ENCODE data around the gene SCYL1.
"Not testable (repeated sequence)": the region's sequence is repeated elsewhere in the genome, so short reads cannot be mapped to it uniquely, and the experiment has no call there.

The SCYL1 gene

GRCh38 chr11:65502274-65502554 is 22.7 kb upstream of the SCYL1 start:
- H3K4me3 ChIP-seq (ENCODE audit: low read depth, low read length), result peak overlapping the region; percentile 95
- no peaks in the 10 kb centered on the region for H3K27me3 ChIP-seq (ENCODE audit: control insufficient read depth, insufficient read depth, low read length)
- H3K9me3 ChIP-seq (ENCODE audit: control insufficient read depth, insufficient read depth, low read depth, low read length), result no peaks in the 10 kb centered on the region
- peaks cover 12% of the 10 kb centered on the region; the same call in 1 of the 2 replicates for H3K4me1 ChIP-seq (ENCODE audit: control insufficient read depth, insufficient read depth, low read length)
- H3K27ac ChIP-seq (ENCODE audit: low read depth, low read length), result no peak overlapping the region; the same call in 1 of the 2 replicates
- peaks cover 74% of the 10 kb centered on the region for H3K36me3 ChIP-seq (ENCODE audit: control insufficient read depth, insufficient read depth, low read length)
- peak overlapping the region; percentile 99 for H3K9ac ChIP-seq (ENCODE audit: low read length)

- Histone ChIP-seq H3K27ac (ENCODE audit: low read depth, low read length) (no peak overlapping the region), H3K4me1 (ENCODE audit: control insufficient read depth, insufficient read depth, low read length) (peaks cover 12% of the 10 kb centered on the region; the same call in 1 of the 2 replicates)
These were observed 22.1 kb upstream of the SCYL1 start for GRCh38 chr11:65502555-65503367.

GRCh38 chr11:65503368-65503948 is 21.4 kb upstream of the SCYL1 start:
- H3K4me3 ChIP-seq (ENCODE audit: low read depth, low read length), result peak overlapping the region; percentile 95
- no peaks in the 10 kb centered on the region for H3K9me3 ChIP-seq (ENCODE audit: control insufficient read depth, insufficient read depth, low read depth, low read length)
- peak overlapping the region; percentile 90 for H3K9ac ChIP-seq (ENCODE audit: low read length)
- H3K27ac ChIP-seq (ENCODE audit: low read depth, low read length), result no peak overlapping the region
- H3K27me3 ChIP-seq (ENCODE audit: control insufficient read depth, insufficient read depth, low read length), result no peaks in the 10 kb centered on the region
- peaks cover 74% of the 10 kb centered on the region for H3K36me3 ChIP-seq (ENCODE audit: control insufficient read depth, insufficient read depth, low read length)
- peaks cover 12% of the 10 kb centered on the region; the same call in 1 of the 2 replicates for H3K4me1 ChIP-seq (ENCODE audit: control insufficient read depth, insufficient read depth, low read length)

More at GRCh38 chr11:65502555-65503367, 22.1 kb upstream of the SCYL1 start:
- peak overlapping the region; percentile 95 for H3K4me3 ChIP-seq (ENCODE audit: low read depth, low read length)
- H3K36me3 ChIP-seq (ENCODE audit: control insufficient read depth, insufficient read depth, low read length), result peaks cover 74% of the 10 kb centered on the region
- no peaks in the 10 kb centered on the region for H3K9me3 ChIP-seq (ENCODE audit: control insufficient read depth, insufficient read depth, low read depth, low read length)
- H3K27me3 ChIP-seq (ENCODE audit: control insufficient read depth, insufficient read depth, low read length), result no peaks in the 10 kb centered on the region
- H3K9ac ChIP-seq (ENCODE audit: low read length), result peak overlapping the region; percentile 90

- Histone ChIP-seq H3K27ac (ENCODE audit: low read depth, low read length) (peak overlapping the region; percentile 12; the same call in 1 of the 2 replicates), H3K9me3 (ENCODE audit: control insufficient read depth, insufficient read depth, low read depth, low read length) (no peaks in the 10 kb centered on the region), H3K4me1 (ENCODE audit: control insufficient read depth, insufficient read depth, low read length) (peaks cover 12% of the 10 kb centered on the region; the same call in 1 of the 2 replicates), H3K36me3 (ENCODE audit: control insufficient read depth, insufficient read depth, low read length) (peaks cover 74% of the 10 kb centered on the region), H3K9ac (ENCODE audit: low read length) (peak overlapping the region; percentile 90), H3K4me3 (ENCODE audit: low read depth, low read length) (peak overlapping the region; percentile 95), H3K27me3 (ENCODE audit: control insufficient read depth, insufficient read depth, low read length) (no peaks in the 10 kb centered on the region)
These were observed 20.8 kb upstream of the SCYL1 start for GRCh38 chr11:65503949-65504673.

- Histone ChIP-seq H3K9ac (ENCODE audit: low read length) (peak overlapping the region; percentile 90), H3K27ac (ENCODE audit: low read depth, low read length) (peak overlapping the region; percentile 12; the same call in 1 of the 2 replicates), H3K36me3 (ENCODE audit: control insufficient read depth, insufficient read depth, low read length) (peaks cover 67% of the 10 kb centered on the region), H3K4me1 (ENCODE audit: control insufficient read depth, insufficient read depth, low read length) (peaks cover 12% of the 10 kb centered on the region; the same call in 1 of the 2 replicates), H3K27me3 (ENCODE audit: control insufficient read depth, insufficient read depth, low read length) (no peaks in the 10 kb centered on the region), H3K9me3 (ENCODE audit: control insufficient read depth, insufficient read depth, low read depth, low read length) (no peaks in the 10 kb centered on the region), H3K4me3 (ENCODE audit: low read depth, low read length) (peak overlapping the region; percentile 95)
These were observed 20.0 kb upstream of the SCYL1 start for GRCh38 chr11:65504674-65505465.

GRCh38 chr11:65505466-65506289 is 19.2 kb upstream of the SCYL1 start:
- H3K36me3 ChIP-seq (ENCODE audit: control insufficient read depth, insufficient read depth, low read length), result peaks cover 59% of the 10 kb centered on the region

GRCh38 chr11:65506290-65506771 is 18.6 kb upstream of the SCYL1 start:
- H3K27ac ChIP-seq (ENCODE audit: low read depth, low read length), result no peak overlapping the region
- H3K9ac ChIP-seq (ENCODE audit: low read length), result no peak overlapping the region
- peaks cover 12% of the 10 kb centered on the region; the same call in 1 of the 2 replicates for H3K4me1 ChIP-seq (ENCODE audit: control insufficient read depth, insufficient read depth, low read length)

More at GRCh38 chr11:65505466-65506289, 19.2 kb upstream of the SCYL1 start:
- no peaks in the 10 kb centered on the region for H3K27me3 ChIP-seq (ENCODE audit: control insufficient read depth, insufficient read depth, low read length)
- H3K4me1 ChIP-seq (ENCODE audit: control insufficient read depth, insufficient read depth, low read length), result peaks cover 12% of the 10 kb centered on the region; the same call in 1 of the 2 replicates
- no peak overlapping the region for H3K27ac ChIP-seq (ENCODE audit: low read depth, low read length)
- peak overlapping the region; percentile 95 for H3K4me3 ChIP-seq (ENCODE audit: low read depth, low read length)
- H3K9ac ChIP-seq (ENCODE audit: low read length), result peak overlapping the region; percentile 90
- no peaks in the 10 kb centered on the region for H3K9me3 ChIP-seq (ENCODE audit: control insufficient read depth, insufficient read depth, low read depth, low read length)

GRCh38 chr11:65506772-65507505 is 17.9 kb upstream of the SCYL1 start:
- H3K4me3 ChIP-seq (ENCODE audit: low read depth, low read length), result no peak overlapping the region; the same call in 1 of the 2 replicates
- no peaks in the 10 kb centered on the region for H3K9me3 ChIP-seq (ENCODE audit: control insufficient read depth, insufficient read depth, low read depth, low read length)
- H3K27me3 ChIP-seq (ENCODE audit: control insufficient read depth, insufficient read depth, low read length), result no peaks in the 10 kb centered on the region
- H3K36me3 ChIP-seq (ENCODE audit: control insufficient read depth, insufficient read depth, low read length), result peaks cover 46% of the 10 kb centered on the region
- H3K4me1 ChIP-seq (ENCODE audit: control insufficient read depth, insufficient read depth, low read length), result peaks cover 12% of the 10 kb centered on the region; the same call in 1 of the 2 replicates
- H3K9ac ChIP-seq (ENCODE audit: low read length), result no peak overlapping the region
- H3K27ac ChIP-seq (ENCODE audit: low read depth, low read length), result no peak overlapping the region

More at GRCh38 chr11:65506290-65506771, 18.6 kb upstream of the SCYL1 start:
- Histone ChIP-seq H3K9me3 (ENCODE audit: control insufficient read depth, insufficient read depth, low read depth, low read length) (no peaks in the 10 kb centered on the region), H3K27me3 (ENCODE audit: control insufficient read depth, insufficient read depth, low read length) (no peaks in the 10 kb centered on the region), H3K36me3 (ENCODE audit: control insufficient read depth, insufficient read depth, low read length) (peaks cover 52% of the 10 kb centered on the region), H3K4me3 (ENCODE audit: low read depth, low read length) (peak overlapping the region; percentile 95)

- H3K4me1 ChIP-seq (ENCODE audit: control insufficient read depth, insufficient read depth, low read length); H3K36me3 ChIP-seq (ENCODE audit: control insufficient read depth, insufficient read depth, low read length); H3K27me3 ChIP-seq (ENCODE audit: control insufficient read depth, insufficient read depth, low read length); H3K27ac ChIP-seq (ENCODE audit: low read depth, low read length); H3K4me3 ChIP-seq (ENCODE audit: low read depth, low read length); H3K9me3 ChIP-seq (ENCODE audit: control insufficient read depth, insufficient read depth, low read depth, low read length); H3K9ac ChIP-seq (ENCODE audit: low read length): not testable (repeated sequence)
These were observed 12.6 kb upstream of the SCYL1 start for GRCh38 chr11:65512311-65512710.
